ENCODE data around the gene MRPL39.

The MRPL39 gene

GRCh38 chr21:25539606-25540005 is 67.7 kb downstream of the MRPL39 start:
- Mint-ChIP-seq H3K4me1 (peaks cover 6% of the 10 kb centered on the region), H3K4me3 (no peak overlapping the region), H3K9me3 (peaks cover 37 to 38% of the 10 kb centered on the region in 2 donors), H3K27me3 (no peaks in the 10 kb centered on the region), H3K27ac (no peak overlapping the region)
- DNase-seq: no peak
- no peak for ATAC-seq

GRCh38 chr21:25537174-25537573 is 70.1 kb downstream of the MRPL39 start:
- ATAC-seq (no peak), DNase-seq (no peak)
- H3K4me1 Mint-ChIP-seq: peaks cover 6% of the 10 kb centered on the region
- peaks cover 26 to 33% of the 10 kb centered on the region in 2 donors for H3K9me3 Mint-ChIP-seq
- H3K27ac Mint-ChIP-seq: no peak overlapping the region
- no peak overlapping the region for H3K4me3 Mint-ChIP-seq
- no peaks in the 10 kb centered on the region for H3K27me3 Mint-ChIP-seq

GRCh38 chr21:25536752-25537151 is 70.5 kb downstream of the MRPL39 start:
- no peak overlapping the region for H3K27ac Mint-ChIP-seq
- peaks cover 6% of the 10 kb centered on the region for H3K4me1 Mint-ChIP-seq
- peaks cover 26 to 33% of the 10 kb centered on the region in 2 donors for H3K9me3 Mint-ChIP-seq
- DNase-seq: no peak
- no peak overlapping the region for H3K4me3 Mint-ChIP-seq
- ATAC-seq: no peak
- H3K27me3 Mint-ChIP-seq: no peaks in the 10 kb centered on the region

GRCh38 chr21:25535849-25536248 is 71.4 kb downstream of the MRPL39 start:
- no peaks in the 10 kb centered on the region for H3K27me3 Mint-ChIP-seq
- ATAC-seq (no peak), DNase-seq (no peak)
- no peak overlapping the region for H3K27ac Mint-ChIP-seq
- H3K4me1 Mint-ChIP-seq: peaks cover 6% of the 10 kb centered on the region
- no peak overlapping the region for H3K4me3 Mint-ChIP-seq
- peaks cover 33% of the 10 kb centered on the region in 2 donors for H3K9me3 Mint-ChIP-seq

All from stimulated activated naive CD8-positive, alpha-beta T cell treated with anti-CD3 and anti-CD28 coated beads, Interleukin-15, amount 100 ng/mL, for 72 hours (primary cell).